Tibial nerve (tissue), 4 donors: ENCODE results near the gene CCDC180.

Experiments
- CTCF ChIP-seq, 5 experiments: fragments of 200-600 bp in 3 of 5; fragments of 450-650 bp in 2 of 5; sonication (generic) in 3 of 5; IDR thresholded peaks; one replicate each; pipeline ENCODE4 v1.5.1; 2016 to 2019; ENCODE audit warnings: antibody characterized with exemption in 5 of 5, mild to moderate bottlenecking in 3 of 5, moderate library complexity in 2 of 5
- EP300 ChIP-seq, 2 donors: sonication (generic); formaldehyde crosslinking; IDR thresholded peaks; one replicate each; pipeline ENCODE4 v1.6.1; 2017; ENCODE audit warnings: antibody characterized with exemption in 2 of 2, mild to moderate bottlenecking in 1 of 2

- no peak for TF ChIP-seq CTCF (IDR thresholded peaks at IDR 0.05)
- TF ChIP-seq EP300 (IDR thresholded peaks at IDR 0.05) = no peak
Measured at GRCh38 chr9:97314503-97314902, 7.0 kb downstream of the CCDC180 start.
